MCF 10A (cell line): Measurements from ENCODE around the gene SVOP. TPM values are rescaled to one million over a fixed set of nuclear protein-coding genes. Genes with fewer than 3 reads are reported as not detected.
"Not testable (repeated sequence)": the region's sequence is repeated elsewhere in the genome, so short reads cannot be mapped to it uniquely, and the experiment has no call there.

Source experiments
- BruUV-seq: library from RNA; stranded (reverse); fragments of 400-500 nt; replicated peaks from 2 replicates; lab custom pipeline; 2021; lab: Mats Ljungman, UMichigan
- CTCF ChIA-PET: fragments of 300-600 bp; sonication (Branson Sonifier 250); formaldehyde crosslinking; extraction: SDS; loops from one replicate; lab custom pipeline; 2021; ENCODE audit warnings: antibody characterized with exemption, inconsistent platforms; lab: Yijun Ruan, JAX
- POLR2A ChIA-PET: fragments of 300-600, 350-650 bp; sonication (Branson Sonifier 250); formaldehyde crosslinking; extraction: SDS; loops from one replicate; lab custom pipeline; 2020; ENCODE audit warnings: antibody characterized with exemption, inconsistent platforms; lab: Yijun Ruan, JAX
- DNase-seq: peaks from one replicate; pipeline ENCODE4 v3.0.0-alpha.2; 2018; ENCODE audit not compliant: unreplicated experiment
- H3K27ac Mint-ChIP-seq: one replicate; pipeline ENCODE4 v1.8.0; 2022; ENCODE audit warnings: mild to moderate bottlenecking, low read depth, mixed read lengths; ENCODE audit not compliant: unreplicated experiment
- H3K27me3 Mint-ChIP-seq: one replicate; pipeline ENCODE4 v1.8.0; 2022; ENCODE audit warnings: mixed read lengths; ENCODE audit not compliant: insufficient read depth, unreplicated experiment
- H3K36me3 Mint-ChIP-seq: one replicate; pipeline ENCODE4 v1.8.0; 2022; ENCODE audit warnings: mild to moderate bottlenecking, moderate library complexity, mixed read lengths; ENCODE audit not compliant: insufficient read depth, unreplicated experiment
- H3K4me1 Mint-ChIP-seq: one replicate; pipeline ENCODE4 v1.8.0; 2022; ENCODE audit warnings: mixed read lengths; ENCODE audit not compliant: insufficient read depth, unreplicated experiment
- H3K4me3 Mint-ChIP-seq: one replicate; pipeline ENCODE4 v1.8.0; 2022; ENCODE audit warnings: mild to moderate bottlenecking, moderate library complexity, mixed read lengths; ENCODE audit not compliant: unreplicated experiment
- H3K9me3 Mint-ChIP-seq: one replicate; pipeline ENCODE4 v1.8.0; 2022; ENCODE audit warnings: mixed read lengths; ENCODE audit not compliant: unreplicated experiment
- CTCF ChIP-seq: fragments of 200-600 bp; IDR thresholded peaks from one replicate; pipeline ENCODE4 v1.8.0; 2022; ENCODE audit warnings: antibody characterized with exemption, mild to moderate bottlenecking; ENCODE audit not compliant: unreplicated experiment
- intact Hi-C: fragments of 100-400 bp; cut with micrococcal nuclease; formaldehyde crosslinking; loops from 2 replicates; pipeline ENCODE4 v1.14.1; 2022
- total RNA-seq: library from RNA; stranded (reverse); gene quantifications from 2 replicates; pipeline ENCODE4 v1.2.3, GENCODE V29; 2022

The SVOP gene
- total RNA-seq, 1 experiment from 2014 or later: not detected

GRCh38 chr12:108995370-108995992 lies 25.4 kb downstream of the SVOP start:
- H3K36me3 Mint-ChIP-seq: no peaks in the 10 kb centered on the region
- CTCF ChIA-PET: interaction anchor here (0.6 kb wide), 1 partner anchor 41 kb away, joined by 3 read pairs; no protein-coding TSS in a partner anchor
- no peak for TF ChIP-seq CTCF
- POLR2A ChIA-PET: no interaction called here
- H3K4me1 Mint-ChIP-seq: no peaks in the 10 kb centered on the region
- no peak for DNase-seq
- BruUV-seq: no TSS peak
- H3K9me3 Mint-ChIP-seq: peaks cover 7% of the 10 kb centered on the region
- H3K4me3 Mint-ChIP-seq: no peak overlapping the region
- no peaks in the 10 kb centered on the region for H3K27me3 Mint-ChIP-seq
- intact Hi-C loops: no loop called here
- H3K27ac Mint-ChIP-seq: no peak overlapping the region

GRCh38 chr12:108990103-108990502 lies 30.8 kb downstream of the SVOP start:
- ChIA-PET CTCF (interaction anchor here (1.3 kb wide), 1 partner anchor 11 kb away, joined by 4 read pairs; no protein-coding TSS in a partner anchor), POLR2A (interaction anchor here (1.1 kb wide), 1 partner anchor 13 kb away, joined by 3 read pairs; no protein-coding TSS in a partner anchor)
- H3K4me1 Mint-ChIP-seq, intact Hi-C loops, H3K36me3 Mint-ChIP-seq, H3K27ac Mint-ChIP-seq, H3K27me3 Mint-ChIP-seq, BruUV-seq, H3K4me3 Mint-ChIP-seq, H3K9me3 Mint-ChIP-seq, DNase-seq: not testable (repeated sequence)

- H3K27me3 Mint-ChIP-seq: peaks cover 7% of the 10 kb centered on the region
- no peak for TF ChIP-seq CTCF
- no TSS peak for BruUV-seq
- ChIA-PET CTCF (no interaction called here), POLR2A (interaction anchor here (1.1 kb wide), 1 partner anchor 12 kb away, joined by 3 read pairs; no protein-coding TSS in a partner anchor)
- H3K4me3 Mint-ChIP-seq: no peak overlapping the region
- intact Hi-C loops: no loop called here
- no peaks in the 10 kb centered on the region for H3K9me3 Mint-ChIP-seq
- no peaks in the 10 kb centered on the region for H3K36me3 Mint-ChIP-seq
- no peaks in the 10 kb centered on the region for H3K4me1 Mint-ChIP-seq
- no peak overlapping the region for H3K27ac Mint-ChIP-seq
- DNase-seq: no peak
These were observed 31.5 kb downstream of the SVOP start for GRCh38 chr12:108989376-108989775.

- H3K9me3 Mint-ChIP-seq: no peaks in the 10 kb centered on the region
- ChIA-PET CTCF (no interaction called here), POLR2A (no interaction called here)
- no peak overlapping the region for H3K27ac Mint-ChIP-seq
- no peak overlapping the region for H3K4me3 Mint-ChIP-seq
- no peak for TF ChIP-seq CTCF
- no TSS peak for BruUV-seq
- no peak for DNase-seq
- no peaks in the 10 kb centered on the region for H3K4me1 Mint-ChIP-seq
- intact Hi-C loops: no loop called here
- H3K36me3 Mint-ChIP-seq: no peaks in the 10 kb centered on the region
- peaks cover 7% of the 10 kb centered on the region for H3K27me3 Mint-ChIP-seq
These were observed 35.1 kb downstream of the SVOP start for GRCh38 chr12:108985750-108986149.
